Activated gamma-delta T cell (primary cell): ENCODE measurements around the gene MAGI3.

ENCODE experiments used
- DNase-seq: peaks from one replicate; lab custom pipeline; 2025; lab: John Stamatoyannopoulos, UW

MAGI3 gene

GRCh38 chr1:113657556-113658063 is 267.3 kb downstream of the MAGI3 start:
- DNase-seq: no peak

GRCh38 chr1:113659035-113659434 is 268.7 kb downstream of the MAGI3 start:
- DNase-seq: no peak

GRCh38 chr1:113659556-113659955 is 269.2 kb downstream of the MAGI3 start:
- no peak for DNase-seq

- DNase-seq: no peak
Observed at GRCh38 chr1:113660088-113660487, 269.8 kb downstream of the MAGI3 start.

- no peak for DNase-seq
Observed at GRCh38 chr1:113662101-113662500, 271.8 kb downstream of the MAGI3 start.

- DNase-seq: no peak
Observed at GRCh38 chr1:113663165-113663951, 273.0 kb downstream of the MAGI3 start.

GRCh38 chr1:113665071-113665470 is 274.8 kb downstream of the MAGI3 start:
- DNase-seq: no peak

GRCh38 chr1:113666126-113666525 is 275.8 kb downstream of the MAGI3 start:
- no peak for DNase-seq

GRCh38 chr1:113669988-113670387 is 279.7 kb downstream of the MAGI3 start:
- DNase-seq: no peak

- no peak for DNase-seq
Observed at GRCh38 chr1:113670650-113671049, 280.3 kb downstream of the MAGI3 start.

- DNase-seq: no peak
Observed at GRCh38 chr1:113672491-113672890, 282.2 kb downstream of the MAGI3 start.

- DNase-seq: no peak
Observed at GRCh38 chr1:113674591-113674990, 284.3 kb downstream of the MAGI3 start.

GRCh38 chr1:113675302-113675701 is 285.0 kb downstream of the MAGI3 start:
- no peak for DNase-seq

- DNase-seq: no peak
Observed at GRCh38 chr1:113676524-113676923, 286.2 kb downstream of the MAGI3 start.

GRCh38 chr1:113677250-113678158 is 287.2 kb downstream of the MAGI3 start:
- DNase-seq: no peak

- DNase-seq: no peak
Observed at GRCh38 chr1:113678159-113678469, 287.8 kb downstream of the MAGI3 start.

- DNase-seq: no peak
Observed at GRCh38 chr1:113681596-113682337, 291.5 kb downstream of the MAGI3 start.

- DNase-seq: no peak
Observed at GRCh38 chr1:113683384-113684152, 293.3 kb downstream of the MAGI3 start.

GRCh38 chr1:113684153-113684541 is 293.8 kb downstream of the MAGI3 start:
- DNase-seq: no peak

GRCh38 chr1:113686891-113687618 is 296.7 kb downstream of the MAGI3 start:
- no peak for DNase-seq

- no peak for DNase-seq
Observed at GRCh38 chr1:113691184-113691583, 300.9 kb downstream of the MAGI3 start.
